ENCODE measurements around the gene CPM.

The CPM gene

GRCh38 chr12:68956466-68956865, 23.5 kb upstream of the CPM start:
- no peak overlapping the region for H3K4me3 ChIP-seq (ENCODE audit: insufficient read depth, low read length, poor library complexity, severe bottlenecking)
- TF ChIP-seq CTCF (IDR thresholded peaks at IDR 0.05; ENCODE audit: insufficient read depth, low read length, poor library complexity, severe bottlenecking) (no peak), EZH2phosphoT487 (conservative IDR thresholded peaks at IDR 0.05; ENCODE audit: low read length) (no peak)
- H3K27ac ChIP-seq (ENCODE audit: low read depth, low read length): no peak overlapping the region
- no peaks in the 10 kb centered on the region for H3K36me3 ChIP-seq (ENCODE audit: low read length)
- H3K79me2 ChIP-seq (ENCODE audit: insufficient read depth, low read length): no peaks in the 10 kb centered on the region
- no peaks in the 10 kb centered on the region for H3K9me2 ChIP-seq (replicated peaks; ENCODE audit: insufficient read depth, low read length)
- H4K20me1 ChIP-seq (ENCODE audit: low read depth, low read length): no peaks in the 10 kb centered on the region
- no peaks in the 10 kb centered on the region for H3K9me3 ChIP-seq (ENCODE audit: insufficient read depth, low read length)
- no peak overlapping the region for H2AFZ ChIP-seq (ENCODE audit: low read depth, low read length, severe bottlenecking)
- H3K9ac ChIP-seq (ENCODE audit: low read length): no peak overlapping the region
- H3F3A ChIP-seq (ENCODE audit: insufficient read depth): no peaks in the 10 kb centered on the region
- H3K27me3 ChIP-seq (ENCODE audit: low read length): no peaks in the 10 kb centered on the region
- no peak overlapping the region for H3K4me2 ChIP-seq (ENCODE audit: low read depth, low read length, poor library complexity, severe bottlenecking)

GRCh38 chr12:68954811-68955210, 21.8 kb upstream of the CPM start:
- H3K9me3 ChIP-seq (ENCODE audit: insufficient read depth, low read length): no peaks in the 10 kb centered on the region
- no peaks in the 10 kb centered on the region for H3F3A ChIP-seq (ENCODE audit: insufficient read depth)
- H2AFZ ChIP-seq (ENCODE audit: low read depth, low read length, severe bottlenecking): no peak overlapping the region
- no peaks in the 10 kb centered on the region for H3K36me3 ChIP-seq (ENCODE audit: low read length)
- H3K27ac ChIP-seq (ENCODE audit: low read depth, low read length): no peak overlapping the region
- no peak overlapping the region for H3K4me3 ChIP-seq (ENCODE audit: insufficient read depth, low read length, poor library complexity, severe bottlenecking)
- H3K9ac ChIP-seq (ENCODE audit: low read length): no peak overlapping the region
- H3K4me2 ChIP-seq (ENCODE audit: low read depth, low read length, poor library complexity, severe bottlenecking): no peak overlapping the region
- H3K27me3 ChIP-seq (ENCODE audit: low read length): no peaks in the 10 kb centered on the region
- H4K20me1 ChIP-seq (ENCODE audit: low read depth, low read length): no peaks in the 10 kb centered on the region
- no peaks in the 10 kb centered on the region for H3K79me2 ChIP-seq (ENCODE audit: insufficient read depth, low read length)
- TF ChIP-seq EZH2phosphoT487 (conservative IDR thresholded peaks at IDR 0.05; ENCODE audit: low read length) (no peak), CTCF (IDR thresholded peaks at IDR 0.05; ENCODE audit: insufficient read depth, low read length, poor library complexity, severe bottlenecking) (no peak)
- no peaks in the 10 kb centered on the region for H3K9me2 ChIP-seq (replicated peaks; ENCODE audit: insufficient read depth, low read length)

- Histone ChIP-seq H3K9me3 (ENCODE audit: insufficient read depth, low read length) (no peaks in the 10 kb centered on the region), H3K79me2 (ENCODE audit: insufficient read depth, low read length) (no peaks in the 10 kb centered on the region), H3K9me2 (replicated peaks; ENCODE audit: insufficient read depth, low read length) (no peaks in the 10 kb centered on the region), H4K20me1 (ENCODE audit: low read depth, low read length) (no peaks in the 10 kb centered on the region), H3K4me2 (ENCODE audit: low read depth, low read length, poor library complexity, severe bottlenecking) (no peak overlapping the region), H3K27me3 (ENCODE audit: low read length) (no peaks in the 10 kb centered on the region), H3K36me3 (ENCODE audit: low read length) (no peaks in the 10 kb centered on the region), H3K4me3 (ENCODE audit: insufficient read depth, low read length, poor library complexity, severe bottlenecking) (no peak overlapping the region), H3F3A (ENCODE audit: insufficient read depth) (no peaks in the 10 kb centered on the region), H3K27ac (ENCODE audit: low read depth, low read length) (no peak overlapping the region), H2AFZ (ENCODE audit: low read depth, low read length, severe bottlenecking) (no peak overlapping the region), H3K9ac (ENCODE audit: low read length) (no peak overlapping the region)
- TF ChIP-seq CTCF (IDR thresholded peaks at IDR 0.05; ENCODE audit: insufficient read depth, low read length, poor library complexity, severe bottlenecking) (no peak), EZH2phosphoT487 (conservative IDR thresholded peaks at IDR 0.05; ENCODE audit: low read length) (no peak)
Measured at GRCh38 chr12:68953536-68953935, 20.6 kb upstream of the CPM start.

GRCh38 chr12:68951652-68952051, 18.7 kb upstream of the CPM start:
- H3K4me2 ChIP-seq (ENCODE audit: low read depth, low read length, poor library complexity, severe bottlenecking): no peak overlapping the region
- H3K4me3 ChIP-seq (ENCODE audit: insufficient read depth, low read length, poor library complexity, severe bottlenecking): no peak overlapping the region
- H3K9me2 ChIP-seq (replicated peaks; ENCODE audit: insufficient read depth, low read length): no peaks in the 10 kb centered on the region
- no peaks in the 10 kb centered on the region for H3F3A ChIP-seq (ENCODE audit: insufficient read depth)
- no peaks in the 10 kb centered on the region for H3K9me3 ChIP-seq (ENCODE audit: insufficient read depth, low read length)
- no peak overlapping the region for H3K27ac ChIP-seq (ENCODE audit: low read depth, low read length)
- H3K36me3 ChIP-seq (ENCODE audit: low read length): no peaks in the 10 kb centered on the region
- no peak overlapping the region for H2AFZ ChIP-seq (ENCODE audit: low read depth, low read length, severe bottlenecking)
- H4K20me1 ChIP-seq (ENCODE audit: low read depth, low read length): no peaks in the 10 kb centered on the region
- H3K9ac ChIP-seq (ENCODE audit: low read length): no peak overlapping the region
- TF ChIP-seq CTCF (IDR thresholded peaks at IDR 0.05; ENCODE audit: insufficient read depth, low read length, poor library complexity, severe bottlenecking) (no peak), EZH2phosphoT487 (conservative IDR thresholded peaks at IDR 0.05; ENCODE audit: low read length) (no peak)
- no peaks in the 10 kb centered on the region for H3K79me2 ChIP-seq (ENCODE audit: insufficient read depth, low read length)
- H3K27me3 ChIP-seq (ENCODE audit: low read length): no peaks in the 10 kb centered on the region

Data from SU-DHL-6 (cell line).